DND-41 (cell line): ENCODE results near the gene FOXD2.

Experiments used
- CTCF ChIP-seq: IDR thresholded peaks from 2 replicates; pipeline ENCODE4 v1.5.1; 2012; ENCODE audit warnings: borderline replicate concordance, low read length, moderate library complexity, mild to moderate bottlenecking; ENCODE audit not compliant: poor library complexity, severe bottlenecking; ENCODE audit errors: extremely low read depth
- EZH2 ChIP-seq: IDR thresholded peaks from 3 replicates; pipeline ENCODE4 v1.6.1; 2012; ENCODE audit warnings: borderline replicate concordance, low read depth, mild to moderate bottlenecking, moderate library complexity, low read length, inconsistent platforms; ENCODE audit not compliant: severe bottlenecking

DNA sequence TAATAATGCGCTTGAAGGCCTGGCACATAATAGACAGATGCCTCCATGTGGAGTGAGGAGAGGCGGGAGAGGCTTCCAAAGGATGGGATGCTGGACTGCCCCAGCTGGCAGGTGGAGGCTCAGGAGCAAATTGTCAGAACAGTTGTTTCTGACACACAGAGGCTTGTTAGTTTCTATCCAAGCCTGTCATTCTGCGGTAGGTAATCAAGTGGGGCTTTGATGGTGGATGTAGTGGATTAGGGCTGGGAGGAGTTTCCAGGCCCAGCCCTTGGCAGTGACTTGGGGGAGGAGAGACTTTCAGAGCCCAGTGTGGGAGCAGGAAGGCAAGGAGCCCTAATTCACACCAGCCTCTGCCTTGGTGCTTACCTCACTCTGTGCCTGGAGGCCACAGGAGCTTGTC lies 44.1 kb downstream of the FOXD2 start:
- TF ChIP-seq CTCF (no peak), EZH2 (no peak)
